SU-DHL-6 (cell line): ENCODE data around the gene DPEP2.
A peak's percentile ranks its signal among the peaks of the same experiment; 100 is the strongest.

Experiments used
- H2AFZ ChIP-seq: fragments of 200-600 bp; sonication (generic); 2 replicates; pipeline ENCODE4 v1.6.1; 2014; ENCODE audit warnings: low read depth, mild to moderate bottlenecking, moderate library complexity, mixed read lengths, antibody characterized with exemption, low read length; ENCODE audit not compliant: severe bottlenecking
- H3F3A ChIP-seq: fragments of 200-600 bp; shearing (Covaris generic); 2 replicates; pipeline ENCODE4 v1.6.0; 2016; ENCODE audit warnings: antibody characterized with exemption, mild to moderate bottlenecking; ENCODE audit not compliant: insufficient read depth
- H3K27ac ChIP-seq: fragments of 200-600 bp; sonication (generic); 2 replicates; pipeline ENCODE4 v1.5.1; 2016; ENCODE audit warnings: low read depth, mild to moderate bottlenecking, low read length, moderate library complexity, mixed read lengths
- H3K27me3 ChIP-seq: fragments of 200-600 bp; sonication (generic), shearing (Covaris generic); 2 replicates; pipeline ENCODE4 v1.6.0; 2014; ENCODE audit warnings: mild to moderate bottlenecking, low read length
- H3K36me3 ChIP-seq: fragments of 200-600 bp; sonication (generic); 2 replicates; pipeline ENCODE4 v1.6.1; 2014; ENCODE audit warnings: mild to moderate bottlenecking, low read length, mixed read lengths
- H3K4me2 ChIP-seq: fragments of 300-600, 200-600 bp; shearing (Covaris generic), sonication (generic); 2 replicates; pipeline ENCODE4 v1.6.0; 2014; ENCODE audit warnings: low read length, low read depth, mild to moderate bottlenecking; ENCODE audit not compliant: poor library complexity, severe bottlenecking
- H3K4me3 ChIP-seq: fragments of 200-600 bp; sonication (generic); 2 replicates; pipeline ENCODE4 v1.5.1; 2014; ENCODE audit warnings: antibody characterized with exemption, low read length, mild to moderate bottlenecking, mixed read lengths; ENCODE audit not compliant: insufficient read depth, poor library complexity, severe bottlenecking
- H3K79me2 ChIP-seq: fragments of 200-600 bp; sonication (generic); 2 replicates; pipeline ENCODE4 v1.6.1; 2014; ENCODE audit warnings: mild to moderate bottlenecking, low read length, moderate library complexity; ENCODE audit not compliant: insufficient read depth
- H3K9ac ChIP-seq: fragments of 200-600 bp; sonication (generic); 2 replicates; pipeline ENCODE4 v1.7.0; 2014; ENCODE audit warnings: mild to moderate bottlenecking, low read length
- H3K9me2 ChIP-seq: fragments of 200-600 bp; sonication (generic); replicated peaks from 2 replicates; pipeline ENCODE4 v1.6.1; 2014; ENCODE audit warnings: low read length; ENCODE audit not compliant: insufficient read depth
- H3K9me3 ChIP-seq: fragments of 200-600 bp; sonication (generic); 2 replicates; pipeline ENCODE4 v1.6.1; 2014; ENCODE audit warnings: low read length, mixed read lengths; ENCODE audit not compliant: insufficient read depth
- H4K20me1 ChIP-seq: fragments of 200-600 bp; sonication (generic); 2 replicates; pipeline ENCODE4 v1.6.1; 2014; ENCODE audit warnings: low read depth, mild to moderate bottlenecking, antibody characterized with exemption, low read length, moderate library complexity, mixed read lengths
- EZH2phosphoT487 ChIP-seq: fragments of 200-600 bp; sonication (generic), shearing (Covaris generic); conservative IDR thresholded peaks from 2 replicates; pipeline ENCODE4 v1.6.1; 2018; ENCODE audit warnings: mild to moderate bottlenecking, antibody characterized with exemption, low read length, moderate library complexity, mixed read lengths
- TF ChIP-seq, protein P1 (sequence below): fragments of 200-600 bp; sonication (generic); IDR thresholded peaks from one replicate; pipeline ENCODE4 v1.5.1; 2017; ENCODE audit warnings: antibody characterized with exemption, mild to moderate bottlenecking, low read length, moderate library complexity; ENCODE audit not compliant: insufficient read depth, poor library complexity, severe bottlenecking

The DPEP2 gene

DNA sequence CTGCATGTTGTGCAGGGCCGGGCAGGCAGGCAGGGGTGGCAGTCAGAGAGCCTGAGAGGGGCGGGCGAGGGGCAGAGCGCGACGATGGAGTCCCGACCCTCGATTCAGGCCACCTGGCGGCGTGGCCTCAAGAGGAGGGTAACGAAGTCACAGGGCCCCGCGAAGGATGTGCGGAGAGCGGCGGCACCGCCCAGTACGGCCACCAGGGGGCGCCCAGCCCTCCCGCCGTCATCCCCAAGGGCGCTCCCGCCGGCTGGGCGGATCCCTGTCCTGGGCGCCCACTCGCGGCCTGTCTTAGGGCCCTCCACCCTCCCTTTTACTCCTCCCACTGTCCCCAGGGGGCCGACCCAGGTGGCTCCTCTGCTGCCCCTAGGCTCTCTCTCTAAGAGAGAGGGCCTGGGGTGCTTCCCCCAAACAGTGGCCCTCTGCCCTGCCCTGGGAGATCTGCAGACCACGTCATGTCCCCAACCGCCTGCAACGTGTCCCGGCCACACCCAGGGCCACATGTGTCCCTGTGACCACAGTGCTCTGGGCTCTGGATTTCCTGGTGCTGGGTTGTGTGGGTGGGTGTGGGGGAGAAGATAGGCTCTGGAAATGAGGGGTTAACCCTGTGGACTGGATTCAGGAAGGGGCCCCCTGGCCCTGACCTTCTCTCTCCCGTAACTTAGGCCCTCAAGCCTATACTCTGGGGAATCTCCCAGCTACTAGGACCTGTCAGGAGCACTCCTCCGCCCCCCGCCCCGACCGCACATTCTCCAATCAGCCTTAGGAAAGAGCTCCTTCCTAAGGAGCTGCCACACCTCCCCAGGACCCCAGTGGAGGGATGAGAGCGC lies 5.9 kb downstream of the DPEP2 start:
- H2AFZ ChIP-seq: peak overlapping the region; percentile 80
- H3K9me3 ChIP-seq: no peaks in the 10 kb centered on the region
- no peaks in the 10 kb centered on the region for H3K9me2 ChIP-seq
- no peak overlapping the region for H3K27ac ChIP-seq
- H3K79me2 ChIP-seq: no peaks in the 10 kb centered on the region
- peak overlapping the region; percentile 22; the same call in 1 of the 2 replicates for H3K9ac ChIP-seq
- TF ChIP-seq, protein P1, sequence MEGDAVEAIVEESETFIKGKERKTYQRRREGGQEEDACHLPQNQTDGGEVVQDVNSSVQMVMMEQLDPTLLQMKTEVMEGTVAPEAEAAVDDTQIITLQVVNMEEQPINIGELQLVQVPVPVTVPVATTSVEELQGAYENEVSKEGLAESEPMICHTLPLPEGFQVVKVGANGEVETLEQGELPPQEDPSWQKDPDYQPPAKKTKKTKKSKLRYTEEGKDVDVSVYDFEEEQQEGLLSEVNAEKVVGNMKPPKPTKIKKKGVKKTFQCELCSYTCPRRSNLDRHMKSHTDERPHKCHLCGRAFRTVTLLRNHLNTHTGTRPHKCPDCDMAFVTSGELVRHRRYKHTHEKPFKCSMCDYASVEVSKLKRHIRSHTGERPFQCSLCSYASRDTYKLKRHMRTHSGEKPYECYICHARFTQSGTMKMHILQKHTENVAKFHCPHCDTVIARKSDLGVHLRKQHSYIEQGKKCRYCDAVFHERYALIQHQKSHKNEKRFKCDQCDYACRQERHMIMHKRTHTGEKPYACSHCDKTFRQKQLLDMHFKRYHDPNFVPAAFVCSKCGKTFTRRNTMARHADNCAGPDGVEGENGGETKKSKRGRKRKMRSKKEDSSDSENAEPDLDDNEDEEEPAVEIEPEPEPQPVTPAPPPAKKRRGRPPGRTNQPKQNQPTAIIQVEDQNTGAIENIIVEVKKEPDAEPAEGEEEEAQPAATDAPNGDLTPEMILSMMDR: peak; percentile 90
- TF ChIP-seq EZH2phosphoT487: no peak
- no peaks in the 10 kb centered on the region for H3K36me3 ChIP-seq
- H3K27me3 ChIP-seq: no peaks in the 10 kb centered on the region
- no peak overlapping the region for H3K4me3 ChIP-seq
- peak overlapping the region; percentile 35 for H3K4me2 ChIP-seq
- no peaks in the 10 kb centered on the region for H3F3A ChIP-seq
- H4K20me1 ChIP-seq: no peaks in the 10 kb centered on the region

DNA sequence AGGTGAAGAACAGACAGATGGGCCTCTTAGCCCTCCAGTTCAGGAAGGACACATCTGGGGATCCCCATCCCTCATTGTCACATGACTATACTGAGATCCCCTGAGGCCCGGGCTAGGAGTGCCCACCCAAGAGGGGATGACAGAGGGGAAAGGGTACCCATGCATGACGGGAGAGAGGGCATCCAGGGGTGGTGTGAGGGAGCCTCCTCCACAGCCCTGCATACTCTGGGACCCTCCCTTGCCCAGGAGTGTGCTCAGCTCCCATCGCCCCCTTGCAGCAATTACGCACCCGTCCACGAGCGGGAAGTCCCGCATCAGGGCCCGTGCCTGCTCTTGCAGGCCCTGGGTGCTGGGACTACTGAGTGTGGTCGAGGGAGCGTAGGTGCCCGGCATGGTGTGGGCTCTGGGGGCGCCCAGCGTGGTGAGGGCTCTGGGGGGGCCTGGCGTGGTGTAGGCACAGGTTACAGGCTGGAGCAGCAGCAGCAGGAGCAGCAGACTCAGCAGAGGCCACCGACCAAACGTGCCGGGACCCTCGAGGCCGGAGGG lies 6.5 kb downstream of the DPEP2 start:
- H3K9me3 ChIP-seq: no peaks in the 10 kb centered on the region
- no peaks in the 10 kb centered on the region for H4K20me1 ChIP-seq
- H3K4me3 ChIP-seq: no peak overlapping the region
- TF ChIP-seq EZH2phosphoT487: no peak
- TF ChIP-seq, protein P1: no peak
- no peak overlapping the region for H3K9ac ChIP-seq
- no peaks in the 10 kb centered on the region for H3K9me2 ChIP-seq
- no peaks in the 10 kb centered on the region for H3K27me3 ChIP-seq
- H3K27ac ChIP-seq: no peak overlapping the region
- H2AFZ ChIP-seq: peak overlapping the region; percentile 80
- peak overlapping the region; percentile 35 for H3K4me2 ChIP-seq
- H3K36me3 ChIP-seq: no peaks in the 10 kb centered on the region
- H3F3A ChIP-seq: no peaks in the 10 kb centered on the region
- H3K79me2 ChIP-seq: no peaks in the 10 kb centered on the region

GRCh38 chr16:67990018-67990386 lies 9.3 kb downstream of the DPEP2 start:
- Histone ChIP-seq H3K79me2 (no peaks in the 10 kb centered on the region), H3K27ac (no peak overlapping the region), H2AFZ (no peak overlapping the region), H3K9ac (no peak overlapping the region), H3K36me3 (no peaks in the 10 kb centered on the region), H3K9me2 (no peaks in the 10 kb centered on the region), H3K4me3 (no peak overlapping the region), H3K27me3 (no peaks in the 10 kb centered on the region), H3K4me2 (no peak overlapping the region), H3K9me3 (no peaks in the 10 kb centered on the region), H3F3A (no peaks in the 10 kb centered on the region), H4K20me1 (no peaks in the 10 kb centered on the region)
- TF ChIP-seq, protein P1: no peak
- no peak for TF ChIP-seq EZH2phosphoT487
